PC-9 (cell line): ENCODE data around the gene TGIF1. TPM values are rescaled to one million over a fixed set of nuclear protein-coding genes. Genes with fewer than 3 reads are reported as not detected.
A peak's percentile ranks its signal among the peaks of the same experiment; 100 is the strongest.

Experiments
- BruUV-seq: library from RNA; stranded (reverse); fragments of 400-500 nt; replicated peaks from 2 replicates; lab custom pipeline; 2021; lab: Mats Ljungman, UMichigan
- CTCF ChIA-PET: fragments of 300-600 bp; sonication (Branson Sonifier 250); formaldehyde crosslinking; loops from one replicate; lab custom pipeline; 2022; ENCODE audit warnings: antibody characterized with exemption; lab: Charles Lee
- POLR2A ChIA-PET: fragments of 300-600 bp; sonication (Branson Sonifier 250); formaldehyde crosslinking; loops from one replicate; lab custom pipeline; 2022; ENCODE audit warnings: antibody characterized with exemption; ENCODE audit not compliant: unreplicated experiment; lab: Charles Lee
- DNase-seq, 2 experiments: peaks; one replicate each; pipeline versions ENCODE4 v3.0.0 to v3.0.0-alpha.2; 2015 to 2022; ENCODE audit warnings: mixed read lengths in 1 of 2
- H2AFZ ChIP-seq: fragments of 200-600 bp; sonication (generic); 2 replicates; pipeline ENCODE4 v1.8.1; 2017; ENCODE audit warnings: antibody characterized with exemption
- H3F3A ChIP-seq: fragments of 200-600 bp; sonication (generic); 2 replicates; pipeline ENCODE4 v1.8.1; 2017; ENCODE audit warnings: antibody characterized with exemption, mild to moderate bottlenecking, low read depth; ENCODE audit not compliant: insufficient read depth
- H3K27ac ChIP-seq: fragments of 200-600 bp; sonication (generic); 2 replicates; pipeline ENCODE4 v1.6.1; 2016; ENCODE audit warnings: mixed run types
- H3K27me3 ChIP-seq: fragments of 200-600 bp; sonication (generic); 2 replicates; pipeline ENCODE4 v1.6.1; 2016; ENCODE audit warnings: low read depth, mixed run types; ENCODE audit not compliant: insufficient read depth
- H3K36me3 ChIP-seq: fragments of 200-600 bp; sonication (generic); 2 replicates; pipeline ENCODE4 v1.6.1; 2016; ENCODE audit warnings: low read depth, mixed run types
- H3K4me1 ChIP-seq: fragments of 200-600 bp; sonication (generic); replicated peaks from 2 replicates; pipeline ENCODE4 v1.6.1; 2016; ENCODE audit warnings: mixed run types; ENCODE audit not compliant: insufficient read depth
- H3K4me2 ChIP-seq: fragments of 200-600 bp; sonication (generic); 2 replicates; pipeline ENCODE4 v1.6.1; 2017; ENCODE audit warnings: mixed run types
- H3K4me3 ChIP-seq: fragments of 200-600 bp; sonication (generic); 2 replicates; pipeline ENCODE4 v1.6.1; 2016; ENCODE audit warnings: mixed run types
- H3K79me2 ChIP-seq: fragments of 200-600 bp; sonication (generic); 2 replicates; pipeline ENCODE4 v1.6.1; 2017; ENCODE audit warnings: low read depth, mixed run types
- H3K9me2 ChIP-seq: fragments of 200-600 bp; sonication (generic); 2 replicates; pipeline ENCODE4 v1.8.1; 2017; ENCODE audit warnings: mild to moderate bottlenecking; ENCODE audit not compliant: insufficient read depth
- H3K9me3 ChIP-seq: fragments of 200-600 bp; sonication (generic); 2 replicates; pipeline ENCODE4 v1.8.1; 2016; ENCODE audit warnings: low read depth; ENCODE audit not compliant: insufficient read depth
- H4K20me1 ChIP-seq: fragments of 200-600 bp; sonication (generic); 2 replicates; pipeline ENCODE4 v1.8.1; 2017; ENCODE audit not compliant: insufficient read depth
- EZH2 ChIP-seq: fragments of 200-600 bp; sonication (generic); IDR thresholded peaks from 2 replicates; pipeline ENCODE4 v1.8.0; 2017; ENCODE audit warnings: antibody characterized with exemption, low read depth
- intact Hi-C: fragments of 100-400 bp; cut with micrococcal nuclease; formaldehyde crosslinking; loops from one replicate; pipeline ENCODE4 v1.10.0; 2022; ENCODE audit not compliant: unreplicated experiment
- total RNA-seq: library from RNA; stranded (reverse); gene quantifications from 2 replicates; pipeline ENCODE4 v1.2.3, GENCODE V29; 2021
- TF ChIP-seq, protein P1 (sequence below): fragments of 200-600 bp; sonication (generic); conservative IDR thresholded peaks from 2 replicates; pipeline ENCODE4 v1.6.1; 2017; ENCODE audit warnings: mixed run types, antibody characterized with exemption, mild to moderate bottlenecking, moderate library complexity

The TGIF1 gene
- total RNA-seq, 1 experiment from 2014 or later = 203 TPM

DNA sequence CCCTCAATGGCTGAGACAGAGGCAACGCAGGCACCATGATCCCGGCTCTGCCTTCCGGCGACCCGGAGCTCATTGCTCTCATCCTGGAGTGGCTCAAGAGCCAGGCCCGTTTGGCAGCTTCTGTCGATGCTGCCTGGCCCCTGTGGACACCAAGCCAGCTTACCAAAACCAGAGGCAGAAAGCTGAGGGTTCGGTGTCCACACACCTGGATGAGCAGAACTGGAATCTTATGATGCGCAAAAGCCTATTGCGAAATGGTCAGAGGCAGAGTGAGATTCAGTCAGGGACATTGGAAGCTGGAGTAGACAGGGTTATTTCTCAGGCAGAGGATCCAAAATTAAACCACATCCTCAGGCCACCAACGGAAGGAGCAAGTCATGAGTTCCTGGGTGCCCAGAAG lies 34.9 kb upstream of the TGIF1 start:
- no peak for DNase-seq
- Histone ChIP-seq H3K27me3 (no peaks in the 10 kb centered on the region), H3K79me2 (peaks cover 82% of the 10 kb centered on the region), H4K20me1 (no peaks in the 10 kb centered on the region), H3K4me2 (peak overlapping the region; percentile 90), H3K9me3 (no peaks in the 10 kb centered on the region), H3K36me3 (peaks cover 57% of the 10 kb centered on the region), H3F3A (peaks cover 50% of the 10 kb centered on the region), H3K9me2 (no peaks in the 10 kb centered on the region), H3K27ac (no peak overlapping the region), H3K4me3 (peak overlapping the region; percentile 68; the same call in 1 of the 2 replicates), H3K4me1 (peaks cover 37% of the 10 kb centered on the region), H2AFZ (no peak overlapping the region)
- BruUV-seq = no TSS peak
- CTCF ChIA-PET = no interaction called here
- no peak for TF ChIP-seq EZH2
- TF ChIP-seq, protein P1, sequence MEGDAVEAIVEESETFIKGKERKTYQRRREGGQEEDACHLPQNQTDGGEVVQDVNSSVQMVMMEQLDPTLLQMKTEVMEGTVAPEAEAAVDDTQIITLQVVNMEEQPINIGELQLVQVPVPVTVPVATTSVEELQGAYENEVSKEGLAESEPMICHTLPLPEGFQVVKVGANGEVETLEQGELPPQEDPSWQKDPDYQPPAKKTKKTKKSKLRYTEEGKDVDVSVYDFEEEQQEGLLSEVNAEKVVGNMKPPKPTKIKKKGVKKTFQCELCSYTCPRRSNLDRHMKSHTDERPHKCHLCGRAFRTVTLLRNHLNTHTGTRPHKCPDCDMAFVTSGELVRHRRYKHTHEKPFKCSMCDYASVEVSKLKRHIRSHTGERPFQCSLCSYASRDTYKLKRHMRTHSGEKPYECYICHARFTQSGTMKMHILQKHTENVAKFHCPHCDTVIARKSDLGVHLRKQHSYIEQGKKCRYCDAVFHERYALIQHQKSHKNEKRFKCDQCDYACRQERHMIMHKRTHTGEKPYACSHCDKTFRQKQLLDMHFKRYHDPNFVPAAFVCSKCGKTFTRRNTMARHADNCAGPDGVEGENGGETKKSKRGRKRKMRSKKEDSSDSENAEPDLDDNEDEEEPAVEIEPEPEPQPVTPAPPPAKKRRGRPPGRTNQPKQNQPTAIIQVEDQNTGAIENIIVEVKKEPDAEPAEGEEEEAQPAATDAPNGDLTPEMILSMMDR = no peak
- intact Hi-C loops = no loop called here
- POLR2A ChIA-PET = interaction anchor here (0.5 kb wide), 1 partner anchor 23 kb away, joined by 6 read pairs; no protein-coding TSS in a partner anchor

DNA sequence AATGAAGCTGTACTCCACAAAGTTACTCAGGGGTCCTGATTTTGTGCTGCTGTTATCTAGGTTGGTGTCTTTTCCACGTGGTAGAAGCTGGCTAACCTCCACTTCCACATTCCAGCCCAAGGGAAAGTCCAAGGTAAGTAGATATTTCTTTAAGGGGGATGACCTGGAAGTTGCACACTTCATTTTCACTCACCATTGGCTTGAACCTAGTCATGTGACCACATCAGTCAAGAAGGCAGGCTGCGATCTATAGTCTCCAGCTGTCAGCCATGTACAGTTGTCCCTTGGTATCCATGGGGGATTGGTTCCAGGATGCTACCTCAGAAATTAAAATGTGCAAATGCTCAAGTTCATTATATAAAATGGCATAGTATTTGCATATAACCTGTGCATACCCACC lies 31.9 kb upstream of the TGIF1 start:
- peaks cover 21% of the 10 kb centered on the region for H3F3A ChIP-seq
- peaks cover 26% of the 10 kb centered on the region for H3K4me1 ChIP-seq
- no TSS peak for BruUV-seq
- POLR2A ChIA-PET = interaction anchor here (0.6 kb wide), 1 partner anchor 503 kb away, joined by 3 read pairs; no protein-coding TSS in a partner anchor
- no peaks in the 10 kb centered on the region for H3K27me3 ChIP-seq
- CTCF ChIA-PET = interaction anchor here (0.6 kb wide), 1 partner anchor 48 kb away, joined by 4 read pairs; no protein-coding TSS in a partner anchor
- no peak overlapping the region for H3K4me2 ChIP-seq
- no peak overlapping the region for H2AFZ ChIP-seq
- no peaks in the 10 kb centered on the region for H3K9me3 ChIP-seq
- H3K36me3 ChIP-seq = peaks cover 76% of the 10 kb centered on the region
- no peaks in the 10 kb centered on the region for H3K9me2 ChIP-seq
- TF ChIP-seq EZH2 = no peak
- TF ChIP-seq, protein P1 = no peak
- intact Hi-C loops = no loop called here
- H3K79me2 ChIP-seq = peaks cover 88% of the 10 kb centered on the region
- H4K20me1 ChIP-seq = no peaks in the 10 kb centered on the region
- no peak overlapping the region for H3K27ac ChIP-seq
- H3K4me3 ChIP-seq = no peak overlapping the region
- no peak for DNase-seq

DNA sequence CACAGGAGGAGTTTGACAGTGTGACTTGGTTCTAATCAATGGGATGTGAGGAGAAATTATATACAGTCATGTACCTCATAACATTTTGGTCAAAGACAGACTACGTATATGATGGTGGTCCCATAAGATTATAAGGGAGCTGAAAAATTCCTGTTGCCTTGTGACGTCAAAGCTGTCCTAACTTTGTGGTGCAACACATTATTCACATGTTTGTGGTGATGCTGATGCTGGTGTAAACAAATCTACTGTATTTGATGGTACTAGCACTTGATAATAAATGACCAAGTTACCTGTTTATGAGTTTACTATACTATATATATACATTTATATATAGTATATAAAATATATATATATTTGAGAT lies 29.1 kb upstream of the TGIF1 start:
- H3K27me3 ChIP-seq = no peaks in the 10 kb centered on the region
- BruUV-seq = no TSS peak

More for the DNA sequence above, 29.1 kb upstream of the TGIF1 start:
- Histone ChIP-seq H3K4me3 (no peak overlapping the region), H3K79me2 (peaks cover 88% of the 10 kb centered on the region), H4K20me1 (no peaks in the 10 kb centered on the region), H3K9me2 (no peaks in the 10 kb centered on the region), H3K4me1 (peaks cover 21% of the 10 kb centered on the region), H3K27ac (no peak overlapping the region), H3K4me2 (no peak overlapping the region), H2AFZ (no peak overlapping the region), H3K9me3 (no peaks in the 10 kb centered on the region), H3K36me3 (peaks cover 61% of the 10 kb centered on the region), H3F3A (peaks cover 14% of the 10 kb centered on the region; the same call in 1 of the 2 replicates)
- TF ChIP-seq EZH2 = no peak
- TF ChIP-seq, protein P1 = no peak
- intact Hi-C loops = no loop called here
- ChIA-PET POLR2A (interaction anchor here (0.6 kb wide), 2 partner anchors 32 to 100 kb away, joined by 7 to 28 read pairs; no protein-coding TSS in a partner anchor), CTCF (no interaction called here)
- no peak for DNase-seq
